ENCODE results near the gene STAT5B.
"Not testable (repeated sequence)": the region's sequence is repeated elsewhere in the genome, so short reads cannot be mapped to it uniquely, and the experiment has no call there.

STAT5B gene

DNA sequence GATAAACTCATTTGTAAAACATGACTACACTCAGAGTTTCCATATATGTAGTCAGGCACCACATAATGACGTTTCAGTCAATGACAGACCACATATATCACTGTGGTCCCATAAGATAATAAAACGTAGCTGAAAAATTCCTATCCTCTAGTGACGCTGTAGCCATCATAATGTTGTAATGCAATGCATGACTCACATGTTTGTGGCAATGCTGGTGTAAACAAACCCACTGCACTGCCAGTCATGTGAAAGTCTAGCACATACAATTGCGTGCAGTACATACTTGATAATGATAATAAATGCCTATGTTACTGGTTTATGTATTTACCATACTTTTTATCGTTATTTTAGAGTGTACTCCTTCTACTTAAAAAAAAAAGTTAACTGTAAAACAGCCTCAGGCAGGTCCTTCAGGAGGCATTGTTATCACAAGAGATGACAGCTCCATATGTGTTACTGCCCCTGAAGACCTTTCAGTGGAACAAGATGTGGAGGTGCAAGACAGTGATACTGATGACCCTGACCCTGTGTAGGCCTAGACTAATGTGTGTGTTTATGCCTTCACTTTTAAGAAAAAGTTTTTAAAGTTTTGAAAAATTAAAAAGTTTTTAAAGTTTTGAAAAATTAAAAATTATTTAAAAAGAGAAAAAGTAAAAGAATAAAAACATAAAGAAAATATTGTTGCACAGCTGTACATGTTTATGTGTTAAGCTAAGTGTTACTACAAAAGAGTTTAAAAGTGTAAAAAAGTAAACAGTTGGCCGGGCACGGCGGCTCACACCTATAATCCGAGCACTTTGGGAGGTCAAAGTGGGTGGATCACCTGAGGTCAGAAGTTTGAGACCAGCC, 9.0 kb downstream of the STAT5B start:
- DNase-seq (ENCODE audit: low read depth), result peak; percentile 65

DNA sequence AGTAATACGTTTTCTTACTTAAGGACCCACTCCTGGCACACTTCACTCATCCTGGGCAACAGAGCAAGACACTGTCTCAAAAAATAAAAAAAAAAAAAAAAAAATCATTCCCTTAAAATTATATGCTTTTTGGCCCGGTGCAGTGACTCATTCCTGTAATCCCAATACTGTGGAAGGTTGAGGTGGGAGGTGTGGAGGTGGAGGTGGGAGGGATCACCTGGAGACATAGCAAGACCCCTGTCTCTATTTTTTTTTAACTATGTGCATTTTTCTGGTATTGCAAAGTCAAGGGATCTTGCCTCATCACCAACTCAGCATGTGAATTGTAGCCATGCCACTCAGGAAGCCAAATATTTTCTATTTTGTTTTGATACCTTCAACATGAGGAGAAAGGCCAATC, 9.7 kb downstream of the STAT5B start:
- no peak for DNase-seq (ENCODE audit: low read depth)

DNA sequence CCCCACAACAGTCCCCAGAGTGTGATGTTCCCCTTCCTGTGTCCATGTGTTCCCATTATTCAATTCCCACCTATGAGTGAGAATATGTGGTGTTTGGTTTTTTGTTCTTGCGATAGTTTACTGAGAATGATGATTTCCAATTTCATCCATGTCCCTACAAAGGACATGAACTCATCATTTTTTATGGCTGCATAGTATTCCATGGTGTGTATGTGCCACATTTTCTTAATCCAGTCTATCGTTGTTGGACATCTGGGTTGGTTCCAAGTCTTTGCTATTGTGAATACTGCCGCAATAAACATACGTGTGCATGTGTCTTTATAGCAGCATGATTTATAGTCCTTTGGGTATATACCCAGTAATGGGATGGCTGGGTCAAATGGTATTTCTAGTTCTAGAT, 11.8 kb downstream of the STAT5B start:
- not testable (repeated sequence) for DNase-seq (ENCODE audit: low read depth)

DNA sequence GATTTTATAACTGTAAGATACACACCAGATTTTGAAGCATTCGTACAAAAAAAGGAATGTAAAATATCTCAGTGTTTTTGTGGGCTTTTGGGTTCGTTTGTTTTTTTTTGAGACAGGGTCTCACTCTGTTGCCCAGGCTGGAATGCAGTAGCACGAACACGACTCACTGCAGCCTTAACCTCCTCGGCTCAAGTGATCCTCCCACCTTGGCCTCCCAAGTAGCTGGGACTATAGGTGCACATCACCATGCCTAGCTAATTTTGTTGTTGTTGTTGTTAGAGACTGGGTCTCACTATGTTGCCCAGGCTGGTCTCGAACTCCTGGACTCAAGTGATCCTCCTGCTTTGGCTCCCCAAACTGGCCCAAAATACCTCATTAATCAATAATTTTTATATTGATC, 15.9 kb downstream of the STAT5B start:
- no peak for DNase-seq (ENCODE audit: low read depth)

DNA sequence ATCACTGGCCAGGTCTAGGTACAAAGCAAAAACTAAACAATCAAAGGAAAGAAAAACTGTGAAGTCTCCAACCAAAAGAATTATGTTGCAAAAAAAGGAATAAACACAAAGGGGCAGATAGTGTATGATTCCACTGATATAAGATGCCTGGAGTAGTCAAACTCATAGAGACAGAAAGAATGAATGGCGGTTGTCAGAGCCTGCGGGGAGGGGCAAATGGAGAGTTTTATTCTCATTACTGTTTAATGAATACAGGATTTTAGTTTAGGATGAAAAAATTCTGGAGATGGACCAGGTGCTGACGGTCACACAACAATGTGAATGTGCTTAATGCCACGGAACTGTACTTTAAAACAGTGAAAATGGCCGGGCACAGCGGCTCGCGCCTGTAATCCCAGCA, 20.7 kb downstream of the STAT5B start:
- no peak for DNase-seq (ENCODE audit: low read depth)

DNA sequence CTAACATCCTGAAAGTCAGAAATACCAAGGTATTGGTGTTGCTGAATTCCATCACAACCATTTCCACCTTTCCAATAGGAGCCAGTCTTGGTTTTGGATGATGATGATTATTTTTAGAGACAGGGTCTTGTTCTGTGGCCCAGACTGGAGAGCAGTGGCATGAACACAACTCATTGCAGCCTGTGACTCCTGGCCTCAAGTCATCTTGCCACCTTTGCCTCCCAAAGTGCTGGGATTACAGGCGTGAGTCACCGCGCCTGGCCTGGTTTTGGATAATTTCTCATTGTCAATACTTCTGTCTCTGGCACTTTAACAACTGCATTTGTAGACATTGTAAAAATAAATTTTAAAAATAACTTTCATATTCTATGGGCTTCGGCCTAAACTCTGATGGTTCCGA, 22.6 kb downstream of the STAT5B start:
- DNase-seq (ENCODE audit: low read depth), result no peak

DNA sequence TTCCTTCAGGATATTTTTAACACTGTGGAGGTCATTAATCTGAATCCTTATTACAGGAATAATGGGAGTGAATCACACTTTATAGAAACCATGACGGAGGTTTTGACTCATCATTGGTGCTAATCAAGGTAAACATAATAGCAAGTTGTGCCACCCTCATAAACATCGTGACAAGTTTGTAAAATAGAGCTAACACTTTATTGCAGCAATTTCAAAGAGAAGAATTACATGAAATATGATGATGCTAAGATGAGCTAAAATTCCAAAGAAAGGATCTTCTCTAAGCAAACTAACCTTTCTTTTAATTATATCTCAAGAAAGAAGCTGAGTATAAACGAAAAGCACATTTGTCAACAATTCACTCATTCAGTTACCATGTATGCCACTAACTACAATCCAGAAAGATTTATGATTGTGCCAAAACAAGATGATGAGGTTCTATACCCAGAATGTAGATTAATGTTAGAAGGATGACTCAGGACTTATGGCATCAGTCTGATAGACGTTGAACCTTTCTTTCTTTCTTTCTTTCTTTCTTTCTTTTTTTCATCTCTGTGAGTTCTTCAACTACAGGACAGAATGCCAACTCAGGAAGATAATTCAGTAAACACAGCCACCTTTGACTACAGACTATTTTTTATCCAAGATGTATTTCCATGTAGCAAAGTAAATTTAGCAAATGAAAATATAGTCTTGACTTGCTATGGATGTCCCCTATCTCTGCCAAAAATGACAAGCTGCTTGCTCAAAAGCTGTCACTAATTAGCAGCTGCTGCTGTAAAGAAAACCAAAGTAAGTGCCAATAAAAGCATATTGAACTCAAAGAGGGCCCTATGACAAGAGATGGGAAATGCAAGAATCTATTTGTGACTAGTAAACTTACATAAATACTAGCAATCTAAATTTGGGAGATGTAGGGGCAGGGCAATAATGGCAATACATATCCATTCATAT, 23.3 kb downstream of the STAT5B start:
- no peak for DNase-seq (ENCODE audit: low read depth)

DNA sequence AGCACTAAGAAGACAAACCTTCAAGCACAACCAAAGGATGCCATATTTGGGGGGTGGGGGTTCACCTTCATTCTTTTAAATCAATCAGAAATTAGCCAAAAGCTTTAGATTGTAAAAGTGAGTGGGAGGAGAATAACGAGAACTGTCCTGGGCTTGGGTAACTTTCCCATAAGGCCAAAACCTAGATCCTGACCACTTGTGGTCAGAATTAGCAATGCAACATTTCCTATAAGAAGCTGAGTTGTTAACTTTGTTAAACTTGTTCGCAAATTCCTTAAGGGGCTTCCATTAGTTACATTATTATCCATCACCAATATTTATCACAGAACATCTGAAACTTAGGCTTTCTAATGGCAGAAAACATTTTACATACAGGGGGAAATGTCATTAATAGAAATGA, 25.1 kb downstream of the STAT5B start:
- no peak for DNase-seq (ENCODE audit: low read depth)

DNA sequence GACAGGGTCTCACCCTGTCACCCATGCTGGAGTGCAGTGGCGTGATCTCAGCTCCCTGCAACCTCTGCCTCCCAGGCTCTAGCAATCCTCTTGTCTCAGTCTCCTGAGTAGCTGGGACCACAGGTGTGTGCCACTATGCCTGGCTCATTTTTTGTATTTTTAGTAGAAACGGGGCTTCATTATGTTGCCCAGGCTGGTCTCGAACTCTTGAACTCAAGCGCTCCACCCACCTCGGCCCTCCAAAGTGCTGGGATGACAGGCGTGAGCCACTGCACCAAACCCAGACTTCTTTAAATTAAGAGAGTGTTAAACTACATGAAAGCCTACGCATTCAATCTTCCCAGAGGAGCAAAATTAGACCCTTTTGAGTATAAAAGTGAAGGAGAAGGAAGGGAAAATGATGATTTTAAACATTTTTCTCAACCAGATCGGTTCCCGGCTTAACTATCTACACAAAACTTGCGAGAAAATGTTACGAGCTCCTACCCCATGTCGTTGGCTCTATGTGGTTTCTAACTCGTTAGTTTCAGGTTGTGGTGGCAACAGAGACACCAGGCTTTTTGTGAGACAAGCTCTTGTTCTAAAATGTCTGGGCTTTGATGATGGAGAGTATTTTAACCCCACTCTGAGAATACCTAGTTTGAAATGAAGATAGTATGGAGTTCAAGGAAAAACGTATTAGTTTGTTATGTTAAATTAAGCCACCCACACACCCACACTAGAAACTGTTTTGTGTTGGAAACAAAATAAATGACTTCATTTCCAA, 26.3 kb downstream of the STAT5B start:
- peak; percentile 47 for DNase-seq (ENCODE audit: low read depth)

DNA sequence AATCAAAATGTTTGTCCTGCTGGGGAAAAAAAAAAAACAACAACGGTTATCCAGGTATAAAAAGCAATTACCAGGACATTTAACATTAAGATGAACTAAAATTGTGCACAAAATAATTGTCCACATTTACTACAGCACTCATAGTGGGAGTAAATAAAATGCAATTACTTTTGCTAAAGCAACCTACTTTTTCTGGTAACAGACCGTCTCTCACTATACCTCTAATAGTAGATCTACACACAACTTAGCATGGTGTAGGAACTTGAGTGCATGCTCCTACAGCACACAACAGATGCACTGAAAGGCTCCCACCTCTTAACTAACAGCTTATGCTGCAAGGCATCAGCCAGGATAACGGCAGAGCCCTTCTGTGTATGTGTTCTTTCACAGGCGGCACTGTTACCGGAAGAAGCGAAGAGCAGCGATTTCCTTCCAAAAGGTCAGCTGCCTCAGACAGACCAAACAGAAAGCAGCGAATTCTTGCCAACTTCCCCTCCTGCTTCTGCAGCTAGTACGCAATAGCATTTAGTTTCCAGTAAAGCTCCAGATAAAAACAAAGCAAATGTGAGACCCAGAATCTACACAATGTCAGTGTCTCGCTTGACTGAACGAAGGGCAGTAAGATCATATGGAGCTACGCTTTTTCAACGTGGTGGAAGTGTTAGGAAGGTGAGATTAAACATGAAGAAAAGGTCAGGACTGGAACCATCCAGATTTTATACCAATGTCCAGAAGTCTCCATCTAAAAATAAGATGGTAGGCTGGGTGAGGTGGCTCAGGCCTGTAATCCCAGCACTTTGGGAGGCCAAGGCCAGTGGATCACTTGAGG, 27.6 kb downstream of the STAT5B start:
- peak; percentile 75 for DNase-seq (ENCODE audit: low read depth)

DNA sequence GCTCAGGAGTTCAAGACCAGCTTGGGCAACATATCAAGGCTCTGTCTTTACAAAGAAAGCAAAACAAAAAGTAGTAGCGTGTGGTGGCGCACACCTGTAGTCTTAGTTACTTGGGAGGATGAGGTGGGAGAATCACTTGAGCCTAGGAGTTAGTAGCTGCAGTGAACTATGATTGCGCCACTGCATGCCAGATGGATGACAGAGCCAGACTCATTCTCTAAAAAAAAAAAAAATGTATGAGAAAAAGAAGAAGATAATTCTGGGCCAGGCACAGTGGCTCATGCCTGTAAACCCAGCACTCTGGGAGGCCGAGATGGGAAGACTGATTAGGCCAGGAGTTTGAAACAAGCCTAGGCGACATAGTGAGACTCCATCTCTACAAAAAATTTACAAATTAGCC, 28.5 kb downstream of the STAT5B start:
- DNase-seq (ENCODE audit: low read depth), result no peak

DNA sequence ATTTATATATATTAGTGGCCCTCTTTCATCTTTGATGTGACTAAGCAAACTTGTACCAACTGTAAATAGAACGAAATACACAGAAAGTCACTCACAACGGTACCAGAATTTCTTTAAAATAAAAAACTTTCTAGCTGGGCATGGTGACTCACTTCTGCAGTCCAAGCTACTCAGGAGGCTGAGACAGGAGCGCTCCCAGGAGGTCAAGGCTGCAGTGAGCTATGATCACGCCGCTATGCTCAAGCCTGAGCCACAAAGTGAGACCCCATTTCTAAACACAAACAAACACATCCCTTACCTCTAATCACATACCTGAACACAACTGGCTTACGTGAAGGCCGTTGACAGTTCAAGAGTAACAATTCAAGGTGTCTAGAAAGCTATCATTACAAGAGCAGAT, 29.7 kb downstream of the STAT5B start:
- DNase-seq (ENCODE audit: low read depth), result no peak

DNA sequence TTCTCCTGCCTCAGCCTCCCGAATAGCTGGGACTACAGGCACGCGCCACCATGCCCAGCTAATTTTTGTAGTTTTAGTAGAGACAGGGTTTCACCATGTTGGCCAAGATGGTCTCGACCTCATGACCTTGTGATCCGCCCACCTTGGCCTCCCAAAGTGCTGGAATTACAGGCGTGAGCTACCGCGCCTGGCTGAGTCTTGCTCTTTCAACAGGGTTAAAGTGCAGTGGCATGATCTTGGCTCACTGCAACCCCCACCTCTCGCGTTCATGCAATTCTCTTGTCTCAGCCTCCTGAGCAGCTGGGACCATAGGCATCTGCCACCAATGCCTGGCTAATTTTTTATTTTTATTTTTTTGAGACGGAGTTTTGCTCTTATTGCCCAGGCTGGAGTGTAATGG, 31.0 kb downstream of the STAT5B start:
- not testable (repeated sequence) for DNase-seq (ENCODE audit: low read depth)

DNA sequence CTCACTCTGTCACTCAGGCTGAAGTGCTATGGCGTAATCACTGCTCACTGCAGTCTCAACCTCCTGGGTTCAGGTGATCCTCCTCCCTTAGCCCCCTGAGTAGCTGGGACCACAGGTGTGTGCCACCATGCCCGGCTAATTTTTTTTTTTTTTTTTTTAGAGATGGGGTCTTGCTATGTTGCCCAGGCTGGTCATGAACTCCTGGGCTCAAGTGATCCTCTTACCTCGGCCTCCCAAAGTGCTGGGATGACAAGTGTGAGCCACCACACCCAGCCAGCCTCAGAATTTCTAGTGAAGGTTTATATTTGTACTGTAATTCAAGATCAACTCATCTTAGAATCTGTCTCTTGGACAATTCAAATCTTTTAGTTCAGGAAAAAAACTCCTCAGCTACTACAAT, 32.1 kb downstream of the STAT5B start:
- not testable (repeated sequence) for DNase-seq (ENCODE audit: low read depth)

DNA sequence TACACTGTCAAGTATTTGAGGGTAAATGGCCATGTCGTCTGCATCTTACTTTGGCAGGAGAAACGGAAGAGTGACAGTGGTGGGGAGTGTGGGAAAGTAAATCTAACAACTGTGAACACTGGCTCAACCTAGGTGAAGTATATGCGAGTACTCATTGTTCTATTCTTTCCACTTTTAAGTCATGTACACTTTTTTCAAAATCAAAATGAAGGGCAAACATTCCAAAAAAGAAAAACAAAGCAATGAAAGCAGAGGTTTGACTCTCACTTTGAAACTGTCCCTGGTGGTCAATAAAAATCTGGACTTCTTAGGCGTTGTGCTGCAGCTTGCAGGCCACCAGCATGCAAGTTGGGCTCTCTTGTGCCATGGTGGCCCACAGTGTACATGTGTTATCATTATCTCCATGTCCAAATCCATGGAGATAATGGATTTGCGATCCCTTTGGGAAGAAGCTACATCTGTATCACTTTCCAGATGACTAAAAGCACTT, 32.7 kb downstream of the STAT5B start:
- no peak for DNase-seq (ENCODE audit: low read depth)

DNA sequence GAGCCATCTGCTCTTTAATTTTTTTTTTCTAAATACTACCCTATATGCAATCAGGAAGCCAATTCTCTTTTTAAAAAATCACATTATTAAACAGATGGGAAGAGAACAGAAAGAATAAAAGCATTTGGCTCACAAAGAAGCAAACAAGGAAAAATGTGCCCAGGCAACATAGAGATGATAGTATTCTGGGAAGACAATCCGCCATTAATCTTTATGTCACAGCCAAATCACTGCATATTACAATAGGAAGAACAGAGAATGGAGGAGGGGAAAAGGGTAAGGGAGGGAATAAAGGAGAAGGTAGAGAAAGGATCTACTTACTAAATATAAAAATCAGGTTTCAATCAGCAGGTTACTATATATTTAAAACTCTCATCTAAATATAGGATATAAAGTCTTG, 34.3 kb downstream of the STAT5B start:
- DNase-seq (ENCODE audit: low read depth), result no peak

DNA sequence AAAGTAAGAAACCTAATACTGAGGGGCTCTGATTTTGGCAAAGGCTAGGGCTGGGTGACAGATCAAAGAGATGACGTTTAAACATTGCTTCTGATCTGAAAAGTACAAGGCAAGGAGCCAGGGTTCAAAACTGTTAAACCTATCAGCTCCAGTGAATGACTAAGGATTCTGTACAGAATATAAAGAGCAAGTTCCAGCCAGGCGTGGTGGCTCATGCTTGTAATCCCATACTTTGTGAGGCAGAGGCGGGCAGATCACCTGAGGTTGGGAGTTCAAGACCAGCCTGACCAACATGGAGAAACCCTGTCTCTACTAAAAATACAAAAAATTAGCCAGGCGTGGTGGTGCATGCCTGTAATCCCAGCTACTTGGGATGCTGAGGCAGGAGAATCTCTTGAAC, 35.3 kb downstream of the STAT5B start:
- DNase-seq (ENCODE audit: low read depth), result not testable (repeated sequence)

DNA sequence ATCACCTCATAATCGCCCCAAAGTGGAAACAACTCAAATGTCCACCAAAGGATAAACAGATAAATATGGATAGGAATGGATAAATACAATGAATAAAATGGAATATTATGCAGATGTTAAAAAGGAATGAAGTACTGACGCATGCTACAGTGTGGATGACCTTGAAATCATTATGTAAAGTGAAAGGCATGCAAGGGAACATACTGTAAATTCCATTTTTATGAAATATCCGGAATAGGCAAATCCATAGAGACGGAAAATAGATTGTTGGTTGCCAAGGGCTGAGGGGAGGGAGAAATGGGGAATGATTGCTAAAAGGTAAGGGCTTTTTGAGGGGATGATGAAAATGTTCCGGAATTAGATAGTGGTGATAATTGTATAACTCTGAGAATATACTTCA, 36.0 kb downstream of the STAT5B start:
- no peak for DNase-seq (ENCODE audit: low read depth)

DNA sequence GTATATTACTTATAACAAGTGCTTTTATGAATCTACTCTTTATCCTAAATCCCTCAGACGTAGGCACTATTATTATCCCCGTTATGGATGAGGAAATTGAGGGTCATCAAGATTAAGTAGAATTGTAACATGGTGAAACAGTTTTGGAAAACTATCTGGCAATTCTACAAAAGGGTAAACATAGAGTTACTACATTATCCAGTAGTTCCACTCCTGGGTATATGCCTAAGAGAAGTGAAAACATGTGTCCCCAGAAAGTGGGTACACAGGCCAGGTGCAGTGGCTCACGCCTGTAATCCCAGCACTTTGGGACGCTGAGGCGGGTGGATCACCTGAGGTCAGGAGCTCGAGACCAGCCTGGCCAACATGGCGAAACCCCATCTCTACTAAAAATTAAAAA, 36.6 kb downstream of the STAT5B start:
- DNase-seq (ENCODE audit: low read depth), result not testable (repeated sequence)

DNA sequence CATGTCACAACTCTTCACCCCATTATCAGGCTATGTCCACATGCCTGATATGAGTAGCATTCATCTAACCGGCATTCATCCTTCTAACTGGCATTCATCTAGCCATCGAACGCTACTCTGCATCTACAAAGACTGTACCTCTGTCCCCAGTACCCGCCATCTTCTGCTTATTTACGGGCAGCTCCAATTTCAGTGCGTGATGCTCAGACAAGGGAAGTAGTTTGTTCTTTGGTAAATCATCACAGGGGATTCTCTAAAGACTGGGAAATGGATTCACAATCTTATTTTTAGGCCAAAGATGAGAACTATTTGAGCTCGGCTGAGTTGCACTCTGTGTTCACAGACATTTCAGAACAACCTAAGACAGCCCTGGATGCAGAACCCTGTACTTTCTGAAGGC, 39.4 kb downstream of the STAT5B start:
- no peak for DNase-seq (ENCODE audit: low read depth)

DNA sequence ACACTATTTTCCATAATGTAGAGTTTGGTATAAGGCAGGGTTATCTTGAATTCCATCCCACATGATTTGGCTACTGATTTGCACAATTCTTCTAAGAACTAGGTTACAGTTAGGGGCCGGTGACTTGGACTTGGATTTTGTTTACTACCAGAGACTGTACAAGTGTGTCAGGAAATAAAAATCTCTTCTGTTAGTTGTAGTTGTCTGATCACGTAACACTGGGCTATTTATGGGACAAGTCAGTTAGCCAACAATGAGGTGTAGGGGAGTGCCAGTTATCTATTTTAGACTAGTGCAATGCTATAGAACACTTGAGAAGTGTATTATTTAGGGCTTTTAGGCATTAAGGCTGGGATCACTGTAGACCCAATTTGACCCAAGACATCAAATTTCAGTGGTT, 42.2 kb downstream of the STAT5B start:
- DNase-seq (ENCODE audit: low read depth), result no peak
